ENCODE results near the gene DTHD1. TPM values are rescaled to one million over a fixed set of nuclear protein-coding genes. Genes with fewer than 3 reads are reported as not detected.

The DTHD1 gene
- total and polyA plus RNA-seq, 2 donors (not counting 3 experiments of a cell fraction or from before 2014, with no cell fraction given): not detected

DNA sequence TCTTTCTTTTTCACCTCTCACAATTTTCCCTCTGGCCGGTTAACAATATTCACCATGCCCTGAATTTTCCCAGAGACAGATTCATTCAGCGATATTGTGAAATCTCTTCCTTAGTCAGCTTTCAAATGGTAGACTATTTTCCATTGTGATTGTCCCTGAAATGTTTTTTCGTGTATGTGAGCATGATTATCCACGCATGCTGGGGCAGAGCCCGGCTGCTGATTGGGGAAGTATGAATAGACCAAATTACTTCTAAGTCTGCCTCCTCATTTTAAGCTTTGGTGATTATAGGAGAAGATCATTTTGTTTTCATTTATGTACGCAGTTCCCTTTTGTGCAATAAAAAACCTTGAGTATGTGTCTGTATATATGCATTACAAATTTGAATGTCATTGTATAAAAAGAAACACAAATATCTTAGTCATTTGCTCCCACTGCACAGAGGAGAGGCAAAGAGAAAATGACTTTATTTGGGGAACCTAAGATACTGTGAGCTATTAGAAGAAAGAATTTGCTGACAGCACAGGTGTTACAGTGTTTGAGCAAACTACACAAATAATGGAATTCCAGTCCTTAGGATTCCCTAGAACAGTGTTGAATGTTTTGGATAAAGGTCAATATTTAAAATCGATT lies 11.3 kb downstream of the DTHD1 start:
- dilution Hi-C loops (cut with MboI; ENCODE audit: extremely low pct_ligation_motif_present, low sequenced_read_pairs) (no loop called here), intact Hi-C loops (cut with micrococcal nuclease) (no loop called here)
- Histone ChIP-seq H3K4me2 (ENCODE audit: insufficient read depth, low read length) (no peak overlapping the region), H3K79me2 (ENCODE audit: control insufficient read depth, insufficient read depth, low read length) (no peaks in the 10 kb centered on the region), H2AFZ (ENCODE audit: low read depth, low read length) (no peak overlapping the region), H3K4me1 (ENCODE audit: control insufficient read depth, extremely low read depth, insufficient read depth, low read length) (no peaks in the 10 kb centered on the region), H3K4me3 (replicated peaks in 1 of 3; ENCODE audit: insufficient read depth in 1 of 3, low read depth in 1 of 3, low read length in 3 of 3) (no peak overlapping the region), H3K9ac (replicated peaks; ENCODE audit: extremely low read depth, insufficient read depth, low read length) (no peak overlapping the region), H3K36me3 (ENCODE audit: control insufficient read depth in 2 of 2, extremely low read depth in 1 of 2, insufficient read depth in 2 of 2, low read length in 2 of 2) (no peaks in the 10 kb centered on the region), H3K27me3 (ENCODE audit: control insufficient read depth in 2 of 2, insufficient read depth in 2 of 2, low read length in 2 of 2) (no peaks in the 10 kb centered on the region), H3K9me1 (replicated peaks; ENCODE audit: control insufficient read depth, extremely low read depth, insufficient read depth, low read length) (no peaks in the 10 kb centered on the region), H3K9me3 (replicated peaks; ENCODE audit: control insufficient read depth, insufficient read depth, low read length) (no peaks in the 10 kb centered on the region), H4K20me1 (replicated peaks; ENCODE audit: control insufficient read depth, extremely low read depth, insufficient read depth, low read length) (no peaks in the 10 kb centered on the region), H3K27ac (ENCODE audit: insufficient read depth, low read depth, low read length) (no peak overlapping the region)
- no TSS peak for BruUV-seq (replicated peaks)
- FAIRE-seq (no peak), DNase-seq (ENCODE audit: low read depth, low spot score) (no peak)
- POLR2A ChIA-PET: no interaction called here
- CTCF ChIA-PET: no interaction called here
- TF ChIP-seq EZH2 (IDR thresholded peaks at IDR 0.05; ENCODE audit: borderline replicate concordance, low read depth, low read length, severe bottlenecking): no peak
- no peak for TF ChIP-seq POLR2A (IDR thresholded peaks at IDR 0.05; ENCODE audit: low read depth, low read length)
- TF ChIP-seq, protein P1, sequence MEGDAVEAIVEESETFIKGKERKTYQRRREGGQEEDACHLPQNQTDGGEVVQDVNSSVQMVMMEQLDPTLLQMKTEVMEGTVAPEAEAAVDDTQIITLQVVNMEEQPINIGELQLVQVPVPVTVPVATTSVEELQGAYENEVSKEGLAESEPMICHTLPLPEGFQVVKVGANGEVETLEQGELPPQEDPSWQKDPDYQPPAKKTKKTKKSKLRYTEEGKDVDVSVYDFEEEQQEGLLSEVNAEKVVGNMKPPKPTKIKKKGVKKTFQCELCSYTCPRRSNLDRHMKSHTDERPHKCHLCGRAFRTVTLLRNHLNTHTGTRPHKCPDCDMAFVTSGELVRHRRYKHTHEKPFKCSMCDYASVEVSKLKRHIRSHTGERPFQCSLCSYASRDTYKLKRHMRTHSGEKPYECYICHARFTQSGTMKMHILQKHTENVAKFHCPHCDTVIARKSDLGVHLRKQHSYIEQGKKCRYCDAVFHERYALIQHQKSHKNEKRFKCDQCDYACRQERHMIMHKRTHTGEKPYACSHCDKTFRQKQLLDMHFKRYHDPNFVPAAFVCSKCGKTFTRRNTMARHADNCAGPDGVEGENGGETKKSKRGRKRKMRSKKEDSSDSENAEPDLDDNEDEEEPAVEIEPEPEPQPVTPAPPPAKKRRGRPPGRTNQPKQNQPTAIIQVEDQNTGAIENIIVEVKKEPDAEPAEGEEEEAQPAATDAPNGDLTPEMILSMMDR (IDR thresholded peaks at IDR 0.05; ENCODE audit: extremely low read depth in 1 of 2, insufficient read depth in 1 of 2, low read depth in 1 of 2, low read length in 2 of 2): no peak
- TF ChIP-seq GATA2 (IDR thresholded peaks at IDR 0.05; ENCODE audit: insufficient read depth, insufficient read length, low read depth, low read length): no peak
- TF ChIP-seq FOS (IDR thresholded peaks at IDR 0.05; ENCODE audit: borderline replicate concordance, insufficient read depth, low read length): no peak
- TF ChIP-seq, protein P2, sequence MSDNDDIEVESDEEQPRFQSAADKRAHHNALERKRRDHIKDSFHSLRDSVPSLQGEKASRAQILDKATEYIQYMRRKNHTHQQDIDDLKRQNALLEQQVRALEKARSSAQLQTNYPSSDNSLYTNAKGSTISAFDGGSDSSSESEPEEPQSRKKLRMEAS (IDR thresholded peaks at IDR 0.05; ENCODE audit: insufficient read depth, insufficient read length): no peak
- TF ChIP-seq JUN (IDR thresholded peaks at IDR 0.05; ENCODE audit: borderline replicate concordance, insufficient read depth, insufficient read length, low read depth): no peak
- TF ChIP-seq MYC (IDR thresholded peaks at IDR 0.05; ENCODE audit: low read depth, low read length): no peak
- TF ChIP-seq POLR2AphosphoS5 (IDR thresholded peaks at IDR 0.05; ENCODE audit: insufficient read depth, low read depth, low read length): no peak
